ENCODE results near the gene PPP1R17.

Gene PPP1R17

DNA sequence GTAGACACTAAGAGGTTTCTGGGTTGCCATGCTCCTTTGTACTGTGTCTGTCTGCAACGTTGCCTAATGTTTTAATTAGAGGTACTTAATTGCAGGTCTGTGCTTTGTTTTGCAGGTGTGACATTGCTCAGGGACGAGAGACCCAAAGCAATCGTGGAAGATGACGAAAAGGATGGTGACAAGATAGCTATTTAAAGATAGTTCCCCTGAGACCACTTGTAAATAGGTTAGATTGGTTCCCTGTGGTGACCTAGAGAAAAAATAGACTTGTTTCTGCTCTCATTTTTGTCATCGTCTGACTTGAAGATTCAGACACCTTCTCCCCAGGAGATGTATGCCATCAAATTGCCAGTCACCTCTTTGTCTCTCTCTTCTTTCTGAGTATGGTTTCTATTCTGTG lies 20.1 kb downstream of the PPP1R17 start:
- TF ChIP-seq, protein P1, sequence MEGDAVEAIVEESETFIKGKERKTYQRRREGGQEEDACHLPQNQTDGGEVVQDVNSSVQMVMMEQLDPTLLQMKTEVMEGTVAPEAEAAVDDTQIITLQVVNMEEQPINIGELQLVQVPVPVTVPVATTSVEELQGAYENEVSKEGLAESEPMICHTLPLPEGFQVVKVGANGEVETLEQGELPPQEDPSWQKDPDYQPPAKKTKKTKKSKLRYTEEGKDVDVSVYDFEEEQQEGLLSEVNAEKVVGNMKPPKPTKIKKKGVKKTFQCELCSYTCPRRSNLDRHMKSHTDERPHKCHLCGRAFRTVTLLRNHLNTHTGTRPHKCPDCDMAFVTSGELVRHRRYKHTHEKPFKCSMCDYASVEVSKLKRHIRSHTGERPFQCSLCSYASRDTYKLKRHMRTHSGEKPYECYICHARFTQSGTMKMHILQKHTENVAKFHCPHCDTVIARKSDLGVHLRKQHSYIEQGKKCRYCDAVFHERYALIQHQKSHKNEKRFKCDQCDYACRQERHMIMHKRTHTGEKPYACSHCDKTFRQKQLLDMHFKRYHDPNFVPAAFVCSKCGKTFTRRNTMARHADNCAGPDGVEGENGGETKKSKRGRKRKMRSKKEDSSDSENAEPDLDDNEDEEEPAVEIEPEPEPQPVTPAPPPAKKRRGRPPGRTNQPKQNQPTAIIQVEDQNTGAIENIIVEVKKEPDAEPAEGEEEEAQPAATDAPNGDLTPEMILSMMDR (conservative IDR thresholded peaks at IDR 0.05; ENCODE audit: control insufficient read depth, insufficient read depth, low read depth, low read length): no peak

DNA sequence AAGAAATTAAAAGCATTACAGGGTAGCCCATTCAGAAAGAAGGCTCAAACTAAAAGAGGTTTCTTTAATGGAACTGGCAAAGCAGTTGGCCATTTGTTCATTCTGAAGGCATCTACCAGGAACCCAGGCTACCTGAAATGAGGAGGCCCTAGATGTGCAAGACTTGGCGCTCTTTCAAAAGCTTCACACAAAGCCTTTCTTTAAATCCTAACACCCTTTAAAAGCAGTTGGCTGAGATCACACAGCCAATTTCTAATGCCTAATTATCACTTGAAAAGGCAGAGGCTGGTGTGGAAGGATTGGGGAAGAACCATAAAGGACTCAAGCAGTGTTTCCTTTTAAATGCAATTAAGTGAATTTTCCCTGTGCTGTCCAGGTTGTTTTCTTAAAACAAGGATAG lies 23.2 kb downstream of the PPP1R17 start:
- TF ChIP-seq, protein P1 (conservative IDR thresholded peaks at IDR 0.05; ENCODE audit: control insufficient read depth, insufficient read depth, low read depth, low read length): no peak
- no peak for DNase-seq (ENCODE audit: low read depth)
- no peak overlapping the region for H3K4me3 ChIP-seq (ENCODE audit: control insufficient read depth, low read depth, low read length)

More for the DNA sequence above, 20.1 kb downstream of the PPP1R17 start:
- H3K4me3 ChIP-seq (ENCODE audit: control insufficient read depth, low read depth, low read length): no peak overlapping the region
- no peak for DNase-seq (ENCODE audit: low read depth)

DNA sequence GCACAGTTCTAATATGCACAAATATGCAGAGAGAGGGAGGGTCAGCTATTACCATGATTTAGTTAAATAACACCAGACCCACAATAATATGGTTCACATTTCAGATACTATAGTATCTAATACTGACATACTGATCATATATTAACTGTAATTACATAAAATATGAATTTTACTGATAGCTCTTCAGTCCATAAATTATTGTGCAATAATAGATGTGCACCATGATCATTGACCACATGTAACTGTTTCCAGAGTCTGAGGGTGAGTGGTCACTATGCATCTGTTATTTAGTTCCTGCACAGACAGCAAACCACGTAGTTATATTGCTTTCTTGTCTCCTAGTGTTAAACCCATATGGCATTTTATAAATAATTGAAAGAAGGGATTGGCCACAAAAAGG lies 29.3 kb downstream of the PPP1R17 start:
- TF ChIP-seq, protein P1 (conservative IDR thresholded peaks at IDR 0.05; ENCODE audit: control insufficient read depth, insufficient read depth, low read depth, low read length): no peak
- no peak overlapping the region for H3K4me3 ChIP-seq (ENCODE audit: control insufficient read depth, low read depth, low read length)
- DNase-seq (ENCODE audit: low read depth): no peak

DNA sequence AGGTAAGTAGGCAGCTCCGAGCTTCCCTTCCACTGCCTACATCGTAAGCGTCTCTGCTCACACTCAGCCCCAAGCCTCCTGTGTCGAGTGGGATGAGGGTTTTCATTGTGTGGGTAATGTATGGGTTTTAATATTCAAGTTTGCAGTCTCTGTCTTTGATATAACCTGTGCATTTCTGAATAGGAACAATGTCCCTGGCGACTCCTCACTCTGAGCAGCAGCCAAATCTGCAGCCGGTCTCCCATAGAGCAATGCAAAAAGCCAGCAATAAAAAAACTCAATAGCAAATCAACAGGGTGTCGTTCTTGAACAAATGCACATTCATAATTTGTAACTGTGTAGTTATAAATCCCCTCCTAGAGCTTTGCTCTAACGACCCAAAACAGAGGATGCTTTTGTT lies 33.4 kb downstream of the PPP1R17 start:
- no peak for DNase-seq (ENCODE audit: low read depth)
- no peak overlapping the region for H3K4me3 ChIP-seq (ENCODE audit: control insufficient read depth, low read depth, low read length)
- TF ChIP-seq, protein P1 (conservative IDR thresholded peaks at IDR 0.05; ENCODE audit: control insufficient read depth, insufficient read depth, low read depth, low read length): no peak

DNA sequence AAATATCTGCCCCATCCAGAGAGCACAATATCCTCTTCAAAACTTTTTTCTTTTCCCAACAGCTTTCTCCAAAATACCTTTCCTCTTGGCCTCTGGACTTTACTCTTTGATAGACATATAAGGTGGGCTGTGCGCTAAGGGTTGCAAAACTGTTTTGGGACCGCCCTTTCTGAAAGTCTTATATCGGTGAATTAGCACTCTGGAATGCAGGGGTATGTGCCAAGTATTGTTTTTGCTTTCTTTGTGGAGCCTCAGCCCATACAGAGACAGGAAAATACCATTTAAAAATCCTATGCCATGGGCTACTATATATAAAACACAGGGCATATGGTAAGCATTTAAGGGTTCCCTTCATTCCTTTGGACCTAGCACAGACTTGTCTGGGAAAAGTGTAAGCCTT lies 37.7 kb downstream of the PPP1R17 start:
- TF ChIP-seq, protein P1 (conservative IDR thresholded peaks at IDR 0.05; ENCODE audit: control insufficient read depth, insufficient read depth, low read depth, low read length): no peak
- no peak for DNase-seq (ENCODE audit: low read depth)
- no peak overlapping the region for H3K4me3 ChIP-seq (ENCODE audit: control insufficient read depth, low read depth, low read length)

DNA sequence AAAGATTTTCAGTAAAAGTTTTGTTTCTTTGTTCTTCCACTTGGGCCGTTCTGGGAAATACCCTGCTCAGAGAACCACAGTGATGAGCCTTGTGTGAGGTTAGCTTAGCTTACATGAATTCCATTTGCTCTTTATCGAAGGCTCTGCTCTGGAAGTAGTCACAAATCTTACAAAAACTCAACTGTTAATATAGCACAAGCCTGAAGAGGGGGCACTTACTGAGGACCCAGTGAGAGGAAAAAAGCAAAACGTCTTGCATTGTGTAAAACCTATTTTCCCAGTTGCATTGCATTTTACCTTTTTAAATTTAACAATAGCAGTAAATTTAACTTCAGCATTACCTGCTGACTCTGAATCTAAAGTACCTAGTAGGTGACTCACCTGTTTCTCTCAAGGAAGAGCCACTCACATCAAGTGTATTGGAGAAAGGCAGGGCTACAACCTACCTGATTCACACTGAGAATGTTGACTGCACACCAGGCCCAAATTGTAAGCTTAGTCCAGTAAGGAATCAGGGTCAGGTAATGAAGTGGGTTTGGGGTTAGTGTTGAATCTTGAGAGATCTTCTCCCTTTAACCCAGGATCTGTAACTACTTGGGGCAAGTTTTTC lies 42.3 kb downstream of the PPP1R17 start:
- no peak for DNase-seq (ENCODE audit: low read depth)
- H3K4me3 ChIP-seq (ENCODE audit: control insufficient read depth, low read depth, low read length): no peak overlapping the region
- TF ChIP-seq, protein P1 (conservative IDR thresholded peaks at IDR 0.05; ENCODE audit: control insufficient read depth, insufficient read depth, low read depth, low read length): peak; percentile 0

DNA sequence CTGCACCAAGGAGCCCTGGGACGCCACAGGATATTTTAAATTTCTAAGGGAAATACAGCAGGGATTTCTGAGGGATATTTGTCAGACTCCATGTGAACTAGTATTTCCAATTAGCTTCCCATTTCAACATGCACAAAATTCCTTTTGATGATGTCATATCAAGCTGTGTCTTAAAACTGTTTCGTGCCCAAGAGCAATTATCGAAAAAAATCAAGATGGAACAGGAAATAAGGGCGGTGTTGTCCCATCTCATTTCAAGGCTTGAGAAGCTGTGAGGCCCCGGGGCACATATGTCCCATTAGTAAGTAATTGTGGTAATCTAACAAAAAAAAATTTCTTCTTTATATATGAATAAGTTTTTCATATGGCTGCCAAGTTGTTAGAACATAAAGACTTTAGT lies 47.4 kb downstream of the PPP1R17 start:
- TF ChIP-seq, protein P1 (conservative IDR thresholded peaks at IDR 0.05; ENCODE audit: control insufficient read depth, insufficient read depth, low read depth, low read length): no peak
- peak; percentile 7 for DNase-seq (ENCODE audit: low read depth)
- no peak overlapping the region for H3K4me3 ChIP-seq (ENCODE audit: control insufficient read depth, low read depth, low read length)

All from fibroblast of mammary gland (primary cell).